Neuronal stem cell (in vitro differentiated cells): ENCODE measurements around the gene MYO3B.

Experiments used
- DNase-seq: peaks from one replicate; pipeline ENCODE4 v3.0.0-alpha.2; 2013; ENCODE audit warnings: low spot score
- H2AFZ ChIP-seq: one replicate; pipeline ENCODE4 v1.6.1; 2013; ENCODE audit warnings: mild to moderate bottlenecking, low read length, inconsistent platforms
- H2AK5ac ChIP-seq: 2 replicates; pipeline ENCODE4 v1.6.1; 2013; ENCODE audit warnings: low read depth, mild to moderate bottlenecking, inconsistent platforms, low read length, moderate library complexity, mixed read lengths
- H2BK120ac ChIP-seq: 2 replicates; pipeline ENCODE4 v1.6.1; 2013; ENCODE audit warnings: low read depth, mild to moderate bottlenecking, inconsistent platforms, low read length, moderate library complexity, mixed read lengths
- H2BK12ac ChIP-seq: one replicate; pipeline ENCODE4 v1.6.1; 2013; ENCODE audit warnings: low read length, inconsistent platforms
- H2BK15ac ChIP-seq: 2 replicates; pipeline ENCODE4 v1.6.1; 2013; ENCODE audit warnings: mild to moderate bottlenecking, low read length, inconsistent platforms, mixed read lengths
- H2BK5ac ChIP-seq: one replicate; pipeline ENCODE4 v1.6.1; 2013; ENCODE audit warnings: inconsistent platforms, mild to moderate bottlenecking, low read length, moderate library complexity
- H3K14ac ChIP-seq: one replicate; pipeline ENCODE4 v1.6.1; 2013; ENCODE audit warnings: low read length, inconsistent platforms
- H3K18ac ChIP-seq: 2 replicates; pipeline ENCODE4 v1.6.1; 2013; ENCODE audit warnings: low read length, inconsistent platforms
- H3K23ac ChIP-seq: 2 replicates; pipeline ENCODE4 v1.6.1; 2013; ENCODE audit warnings: low read depth, mild to moderate bottlenecking, mixed read lengths, low read length, inconsistent platforms; ENCODE audit not compliant: poor library complexity
- H3K27ac ChIP-seq: replicated peaks from 3 replicates; pipeline ENCODE4 v1.5.1; 2013; ENCODE audit warnings: low read length, inconsistent platforms
- H3K27me3 ChIP-seq, 3 experiments: 2 replicates each; pipeline ENCODE4 v1.6.1; 2013; ENCODE audit warnings: low read length in 3 of 3, mild to moderate bottlenecking in 2 of 3, inconsistent platforms in 1 of 3, low read depth in 1 of 3, mixed read lengths in 1 of 3, moderate library complexity in 1 of 3; ENCODE audit not compliant: control insufficient read depth in 3 of 3, insufficient read depth in 3 of 3
- H3K36me3 ChIP-seq, 2 donors: replicated peaks in 1 of 2; 2 replicates each; pipeline ENCODE4 v1.6.1; 2013; ENCODE audit warnings: low read length in 2 of 2; ENCODE audit not compliant: control insufficient read depth in 2 of 2, insufficient read depth in 2 of 2
- H3K4ac ChIP-seq: 2 replicates; pipeline ENCODE4 v1.6.1; 2013; ENCODE audit warnings: inconsistent platforms, mild to moderate bottlenecking, low read length, moderate library complexity
- H3K4me1 ChIP-seq, 2 donors: 1 replicate in 1 of 2; 2 replicates in 1 of 2; pipeline ENCODE4 v1.6.1; 2013; ENCODE audit warnings: low read length in 2 of 2, low read depth in 1 of 2; ENCODE audit not compliant: control insufficient read depth in 2 of 2, insufficient read depth in 1 of 2
- H3K4me2 ChIP-seq: one replicate; pipeline ENCODE4 v1.6.1; 2013; ENCODE audit warnings: mild to moderate bottlenecking, low read length, inconsistent platforms; ENCODE audit not compliant: insufficient read depth, poor library complexity, severe bottlenecking
- H3K4me3 ChIP-seq, 2 donors: 2 replicates each; pipeline ENCODE4 v1.5.1; 2013; ENCODE audit warnings: low read length in 2 of 2, mild to moderate bottlenecking in 2 of 2, inconsistent platforms in 1 of 2, moderate library complexity in 1 of 2
- H3K79me1 ChIP-seq: one replicate; pipeline ENCODE4 v1.6.1; 2013; ENCODE audit warnings: low read depth, mild to moderate bottlenecking, inconsistent platforms, low read length, moderate library complexity
- H3K9ac ChIP-seq: one replicate; pipeline ENCODE4 v1.6.1; 2013; ENCODE audit warnings: mild to moderate bottlenecking, low read depth, low read length, inconsistent platforms; ENCODE audit not compliant: poor library complexity
- H3K9me3 ChIP-seq, 2 donors: replicated peaks in 1 of 2; 2 replicates each; pipeline versions ENCODE3 to v1.6.1; 2013; ENCODE audit warnings: low read length in 2 of 2, mild to moderate bottlenecking in 2 of 2, inconsistent platforms in 1 of 2, low read depth in 1 of 2, mixed read lengths in 1 of 2, moderate library complexity in 1 of 2; ENCODE audit not compliant: control insufficient read depth in 2 of 2, insufficient read depth in 1 of 2
- H4K8ac ChIP-seq: one replicate; pipeline ENCODE4 v1.6.1; 2013; ENCODE audit warnings: low read depth, mild to moderate bottlenecking, inconsistent platforms, low read length, moderate library complexity
- H4K91ac ChIP-seq: one replicate; pipeline ENCODE4 v1.6.1; 2013; ENCODE audit warnings: low read length, low read depth, mild to moderate bottlenecking, inconsistent platforms; ENCODE audit not compliant: poor library complexity
- WGBS, 2 donors: extraction: QIAGEN DNeasy Blood & Tissue Kit; methylation state at CpG; one replicate each; pipeline ENCODE4 v1.1.7; 2013; ENCODE audit warnings: missing lambda C conversion rate in 2 of 2, mixed read lengths in 1 of 2; ENCODE audit not compliant: insufficient read length in 2 of 2, insufficient replicate concordance in 1 of 2; ENCODE audit errors: extremely low coverage in 2 of 2; 5-methylcytosine and 5-hydroxymethylcytosine counted together

The MYO3B gene

GRCh38 chr2:170238776-170239175 is 60.8 kb downstream of the MYO3B start:
- no CpG with 5 or more reads among the region's 4 CpGs for WGBS, 2 donors

GRCh38 chr2:170240629-170241028 is 62.7 kb downstream of the MYO3B start:
- no CpG with 5 or more reads among the region's 2 CpGs for WGBS, 2 donors

More at GRCh38 chr2:170238776-170239175, 60.8 kb downstream of the MYO3B start:
- no peaks in the 10 kb centered on the region for H3K79me1 ChIP-seq
- H2AK5ac ChIP-seq = no peak overlapping the region
- no peak overlapping the region for H2BK15ac ChIP-seq
- H4K8ac ChIP-seq = no peak overlapping the region
- no peak for DNase-seq
- H4K91ac ChIP-seq = no peak overlapping the region
- no peak overlapping the region for H3K18ac ChIP-seq
- no peak overlapping the region for H2BK120ac ChIP-seq
- H3K4me1 ChIP-seq = peaks cover 0 to 6% of the 10 kb centered on the region in 2 donors
- H2AFZ ChIP-seq = no peak overlapping the region
- H3K27ac ChIP-seq = no peak overlapping the region
- H3K9ac ChIP-seq = no peak overlapping the region
- H2BK5ac ChIP-seq = no peak overlapping the region
- no peak overlapping the region for H3K4me3 ChIP-seq
- H3K36me3 ChIP-seq = no peaks in the 10 kb centered on the region
- H3K23ac ChIP-seq = no peak overlapping the region
- H3K4ac ChIP-seq = no peak overlapping the region
- no peaks in the 10 kb centered on the region for H3K9me3 ChIP-seq
- H2BK12ac ChIP-seq = no peak overlapping the region
- no peak overlapping the region for H3K14ac ChIP-seq
- H3K4me2 ChIP-seq = no peak overlapping the region
- peaks cover 0 to 2% (median 0%) of the 10 kb centered on the region in 3 experiments for H3K27me3 ChIP-seq

GRCh38 chr2:170241756-170242155 is 63.8 kb downstream of the MYO3B start:
- H3K4me2 ChIP-seq = no peak overlapping the region
- H2BK120ac ChIP-seq = no peak overlapping the region
- WGBS, 2 donors = no CpG with 5 or more reads among the region's 2 CpGs
- peaks cover 0 to 2% (median under 1%) of the 10 kb centered on the region in 3 experiments for H3K27me3 ChIP-seq
- peaks cover 0 to 2% of the 10 kb centered on the region in 2 donors for H3K4me1 ChIP-seq
- H2BK15ac ChIP-seq = no peak overlapping the region
- H3K23ac ChIP-seq = no peak overlapping the region
- H2BK5ac ChIP-seq = no peak overlapping the region
- no peak overlapping the region for H2AFZ ChIP-seq
- DNase-seq = no peak
- no peak overlapping the region for H4K8ac ChIP-seq
- no peaks in the 10 kb centered on the region for H3K36me3 ChIP-seq
- no peak overlapping the region for H3K27ac ChIP-seq
- H2AK5ac ChIP-seq = no peak overlapping the region
- no peak overlapping the region for H3K18ac ChIP-seq
- H3K9ac ChIP-seq = no peak overlapping the region
- no peak overlapping the region for H3K4ac ChIP-seq
- no peak overlapping the region for H3K4me3 ChIP-seq
- H2BK12ac ChIP-seq = no peak overlapping the region
- no peaks in the 10 kb centered on the region for H3K9me3 ChIP-seq
- no peak overlapping the region for H4K91ac ChIP-seq
- no peaks in the 10 kb centered on the region for H3K79me1 ChIP-seq
- H3K14ac ChIP-seq = no peak overlapping the region

More at GRCh38 chr2:170240629-170241028, 62.7 kb downstream of the MYO3B start:
- no peak overlapping the region for H2BK12ac ChIP-seq
- H3K4me3 ChIP-seq = no peak overlapping the region
- no peak overlapping the region for H4K8ac ChIP-seq
- no peak overlapping the region for H3K18ac ChIP-seq
- no peak for DNase-seq
- H3K4me2 ChIP-seq = no peak overlapping the region
- H3K36me3 ChIP-seq = no peaks in the 10 kb centered on the region
- no peak overlapping the region for H2BK5ac ChIP-seq
- no peaks in the 10 kb centered on the region for H3K79me1 ChIP-seq
- no peak overlapping the region for H4K91ac ChIP-seq
- H3K27ac ChIP-seq = no peak overlapping the region
- H3K9me3 ChIP-seq = no peaks in the 10 kb centered on the region
- no peak overlapping the region for H2BK15ac ChIP-seq
- peaks cover 0 to 2% (median 0%) of the 10 kb centered on the region in 3 experiments for H3K27me3 ChIP-seq
- no peak overlapping the region for H2AFZ ChIP-seq
- no peak overlapping the region for H3K23ac ChIP-seq
- H3K4ac ChIP-seq = no peak overlapping the region
- H2AK5ac ChIP-seq = no peak overlapping the region
- no peak overlapping the region for H2BK120ac ChIP-seq
- no peak overlapping the region for H3K9ac ChIP-seq
- H3K4me1 ChIP-seq = peaks cover 0 to 6% of the 10 kb centered on the region in 2 donors
- no peak overlapping the region for H3K14ac ChIP-seq

GRCh38 chr2:170243118-170243837 is 65.3 kb downstream of the MYO3B start:
- Histone ChIP-seq H3K23ac (no peak overlapping the region), H4K8ac (no peak overlapping the region), H3K14ac (no peak overlapping the region), H2BK12ac (no peak overlapping the region), H3K36me3 (no peaks in the 10 kb centered on the region), H3K18ac (no peak overlapping the region), H2AFZ (no peak overlapping the region), H3K4ac (no peak overlapping the region), H2BK15ac (no peak overlapping the region), H3K4me3 (no peak overlapping the region), H2AK5ac (no peak overlapping the region), H3K4me2 (no peak overlapping the region), H3K27ac (no peak overlapping the region), H2BK120ac (no peak overlapping the region), H2BK5ac (no peak overlapping the region), H3K4me1 (peaks cover 0 to 2% of the 10 kb centered on the region in 2 donors), H3K79me1 (no peaks in the 10 kb centered on the region), H3K27me3 (peaks cover 0 to 5% (median 2%) of the 10 kb centered on the region in 3 experiments), H3K9ac (no peak overlapping the region), H4K91ac (no peak overlapping the region), H3K9me3 (no peaks in the 10 kb centered on the region)
- no peak for DNase-seq
- WGBS, 2 donors = no CpG with 5 or more reads among the region's 2 CpGs
